HCT116 (cell line): ENCODE measurements around the gene GNS. TPM values are rescaled to one million over a fixed set of nuclear protein-coding genes. Genes with fewer than 3 reads are reported as not detected.
A peak's percentile ranks its signal among the peaks of the same experiment; 100 is the strongest.

Experiments
- ATAC-seq: fragments of 200-7000 bp; cut with Tn5 transposase; 2 replicates; pipeline ENCODE4 v1.9.1; 2020; ENCODE audit warnings: mild to moderate bottlenecking, moderate library complexity
- BruUV-seq: library from RNA; stranded (reverse); fragments of 400-500 nt; replicated peaks from 2 replicates; lab custom pipeline; 2021; lab: Mats Ljungman, UMichigan
- CTCF ChIA-PET: fragments of 300-600 bp; sonication (Branson Sonifier 250); formaldehyde crosslinking; loops from one replicate; lab custom pipeline; 2021; ENCODE audit warnings: antibody characterized with exemption; lab: Charles Lee
- POLR2A ChIA-PET: fragments of 300-600, 350-600 bp; sonication (Branson Sonifier 250); formaldehyde crosslinking; loops from one replicate; lab custom pipeline; 2021; ENCODE audit warnings: antibody characterized with exemption; lab: Charles Lee
- RAD21 ChIA-PET, 2 experiments: fragments of 300-600 bp; sonication (Branson Sonifier 250); formaldehyde crosslinking; loops; one replicate each; lab custom pipeline; 2023; ENCODE audit warnings: low total read pairs in 2 of 2; ENCODE audit not compliant: uncharacterized antibody in 2 of 2, unreplicated experiment in 2 of 2, low non-redundant PET in 1 of 2; lab: Charles Lee
- DNase-seq: peaks from one replicate; pipeline ENCODE4 v3.0.0-alpha.2; 2010; ENCODE audit warnings: low read depth, low spot score
- H2AFZ ChIP-seq: fragments of 200-600 bp; shearing (Covaris generic), sonication (generic); 2 replicates; pipeline ENCODE4 v1.6.1; 2017; ENCODE audit warnings: low read depth, mixed run types, mixed read lengths, antibody characterized with exemption, low read length; ENCODE audit not compliant: poor library complexity, severe bottlenecking
- H3K27ac ChIP-seq: 2 replicates; pipeline ENCODE4 v1.5.1; 2012; ENCODE audit warnings: low read depth, low read length
- H3K27me3 ChIP-seq: fragments of 200-600 bp; sonication (generic); 2 replicates; pipeline ENCODE4 v1.6.1; 2016; ENCODE audit warnings: mixed run types, low read length, mixed read lengths; ENCODE audit not compliant: insufficient read depth
- H3K36me3 ChIP-seq, 2 experiments: fragments of 200-500 bp in 1 of 2; fragments of 200-600 bp in 1 of 2; sonication (Bioruptor generic) in 1 of 2; sonication (generic) in 1 of 2; 2 replicates each; pipeline versions ENCODE4 v1.5.1 to v1.6.1; 2014 to 2016; ENCODE audit warnings: low read length in 2 of 2, inconsistent platforms in 1 of 2, mixed read lengths in 1 of 2, mixed run types in 1 of 2; ENCODE audit not compliant: insufficient read depth in 2 of 2, control insufficient read depth in 1 of 2
- H3K4me1 ChIP-seq, 2 experiments: fragments of 200-600 bp in 1 of 2; sonication (generic) in 1 of 2; 2 replicates each; pipeline versions ENCODE4 v1.5.1 to v1.6.1; 2012 to 2017; ENCODE audit warnings: low read length in 2 of 2, inconsistent platforms in 1 of 2, mild to moderate bottlenecking in 1 of 2, mixed read lengths in 1 of 2, mixed run types in 1 of 2, moderate library complexity in 1 of 2; ENCODE audit not compliant: insufficient read depth in 2 of 2, control insufficient read depth in 1 of 2
- H3K4me2 ChIP-seq: fragments of 200-600 bp; sonication (generic); 2 replicates; pipeline ENCODE4 v1.6.1; 2017; ENCODE audit warnings: mixed run types, low read length, mixed read lengths
- H3K4me3 ChIP-seq, 2 experiments: fragments of 200-600 bp in 1 of 2; sonication (generic) in 1 of 2; replicated peaks in 1 of 2; 2 replicates each; pipeline ENCODE4 v1.5.1; 2011 to 2016; ENCODE audit warnings: low read length in 2 of 2, control low read depth in 1 of 2, low read depth in 1 of 2, mild to moderate bottlenecking in 1 of 2, mixed read lengths in 1 of 2, mixed run types in 1 of 2
- H3K79me2 ChIP-seq: fragments of 200-600 bp; sonication (generic); 2 replicates; pipeline ENCODE4 v1.6.1; 2017; ENCODE audit warnings: mild to moderate bottlenecking, mixed run types, low read length, moderate library complexity, mixed read lengths; ENCODE audit not compliant: insufficient read depth
- H3K9ac ChIP-seq: fragments of 200-600 bp; sonication (generic); 2 replicates; pipeline ENCODE4 v1.6.1; 2016; ENCODE audit warnings: low read length, mixed read lengths
- H3K9me2 ChIP-seq: fragments of 200-600 bp; sonication (generic), shearing (Covaris generic); 2 replicates; pipeline ENCODE4 v1.6.1; 2017; ENCODE audit warnings: mixed run types, mild to moderate bottlenecking, moderate library complexity; ENCODE audit not compliant: insufficient read depth
- H3K9me3 ChIP-seq, 2 experiments: fragments of 200-500 bp in 1 of 2; fragments of 200-600 bp in 1 of 2; sonication (Bioruptor generic) in 1 of 2; sonication (generic) in 1 of 2; 2 replicates each; pipeline ENCODE4 v1.6.1; 2014 to 2017; ENCODE audit warnings: low read length in 2 of 2, mixed read lengths in 2 of 2, inconsistent platforms in 1 of 2, low read depth in 1 of 2, mild to moderate bottlenecking in 1 of 2, mixed run types in 1 of 2, moderate library complexity in 1 of 2; ENCODE audit not compliant: control insufficient read depth in 1 of 2, insufficient read depth in 1 of 2
- H4K20me1 ChIP-seq: fragments of 200-600 bp; sonication (generic), shearing (Covaris generic); 2 replicates; pipeline ENCODE4 v1.6.1; 2017; ENCODE audit warnings: mixed run types, mild to moderate bottlenecking, moderate library complexity; ENCODE audit not compliant: insufficient read depth
- EGR1 ChIP-seq: IDR thresholded peaks from 2 replicates; pipeline ENCODE4 v1.6.1; 2012; ENCODE audit warnings: low read depth
- EZH2 ChIP-seq: fragments of 200-600 bp; sonication (generic); IDR thresholded peaks from 2 replicates; pipeline ENCODE4 v1.6.1; 2017; ENCODE audit warnings: antibody characterized with exemption, mixed run types
- EZH2phosphoT487 ChIP-seq: fragments of 200-600 bp; IDR thresholded peaks from 2 replicates; pipeline ENCODE4 v1.6.1; 2018; ENCODE audit warnings: antibody characterized with exemption, borderline replicate concordance
- FOSL1 ChIP-seq: IDR thresholded peaks from 2 replicates; pipeline ENCODE4 v1.6.1; 2012; ENCODE audit warnings: low read depth
- POLR2A ChIP-seq: IDR thresholded peaks from 2 replicates; pipeline ENCODE4 v1.7.0; 2011; ENCODE audit warnings: borderline replicate concordance; ENCODE audit not compliant: insufficient read depth, insufficient read length; ENCODE audit errors: extremely low read depth
- REST ChIP-seq: IDR thresholded peaks from 2 replicates; pipeline ENCODE4 v1.6.1; 2012; ENCODE audit warnings: low read depth
- SP1 ChIP-seq: IDR thresholded peaks from 2 replicates; pipeline ENCODE4 v1.6.1; 2012; ENCODE audit warnings: low read depth
- intact Hi-C: fragments of 100-400 bp; cut with micrococcal nuclease; formaldehyde crosslinking; loops from 2 replicates; pipeline ENCODE4 v1.10.0; 2022
- total RNA-seq: library from RNA; stranded (reverse); gene quantifications from one replicate; pipeline ENCODE4 v1.2.1, GENCODE V29; 2021; ENCODE audit not compliant: unreplicated experiment

GNS gene
- total RNA-seq, 1 experiment from 2014 or later, result 45.7 TPM

- Histone ChIP-seq H3K4me3 (no peak overlapping the region), H2AFZ (no peak overlapping the region), H3K9me3 (no peaks in the 10 kb centered on the region), H3K4me1 (peaks cover 9 to 18% of the 10 kb centered on the region in 2 experiments; a peak in 3 of 4 replicates), H3K79me2 (peaks cover 14% of the 10 kb centered on the region; the same call in 1 of the 2 replicates), H4K20me1 (no peaks in the 10 kb centered on the region)
- CTCF ChIA-PET, result no interaction called here
- intact Hi-C loops, result no loop called here
- POLR2A ChIA-PET, result no interaction called here
- no peak for TF ChIP-seq EZH2phosphoT487
- TF ChIP-seq, all 23 proteins: peak for 0
- BruUV-seq, result no TSS peak
- RAD21 ChIA-PET, result no interaction called here
- no peak overlapping the region for H3K4me2 ChIP-seq
- H3K9me2 ChIP-seq, result no peaks in the 10 kb centered on the region
- H3K27ac ChIP-seq, result no peak overlapping the region
- DNase-seq (no peak), ATAC-seq (no peak)
- no peak overlapping the region for H3K9ac ChIP-seq
- no peaks in the 10 kb centered on the region for H3K27me3 ChIP-seq
- no peaks in the 10 kb centered on the region for H3K36me3 ChIP-seq
Observed at GRCh38 chr12:64760808-64761573, 1.8 kb upstream of the GNS start.

- no peak overlapping the region for H3K4me3 ChIP-seq
- DNase-seq, result no peak
Observed at GRCh38 chr12:64757771-64758170, 1.4 kb downstream of the GNS start.

More at GRCh38 chr12:64757771-64758170, 1.4 kb downstream of the GNS start:
- intact Hi-C loops, result loop anchor here (10.0 kb wide), 1 partner anchor 933 kb away; no protein-coding TSS in a partner anchor
- H4K20me1 ChIP-seq, result no peaks in the 10 kb centered on the region
- H3K4me1 ChIP-seq, result peaks cover 9 to 18% of the 10 kb centered on the region in 2 experiments; a peak in 3 of 4 replicates
- RAD21 ChIA-PET, result no interaction called here
- ATAC-seq, result no peak
- no TSS peak for BruUV-seq
- no peaks in the 10 kb centered on the region for H3K9me3 ChIP-seq
- no peaks in the 10 kb centered on the region for H3K9me2 ChIP-seq
- POLR2A ChIA-PET, result no interaction called here
- H3K27ac ChIP-seq, result no peak overlapping the region
- no peak overlapping the region for H2AFZ ChIP-seq
- no peak overlapping the region for H3K9ac ChIP-seq
- no peaks in the 10 kb centered on the region for H3K27me3 ChIP-seq
- peaks cover 14% of the 10 kb centered on the region; the same call in 1 of the 2 replicates for H3K79me2 ChIP-seq
- CTCF ChIA-PET, result no interaction called here
- H3K4me2 ChIP-seq, result peak overlapping the region; percentile 98
- no peaks in the 10 kb centered on the region for H3K36me3 ChIP-seq
- no peak for TF ChIP-seq REST
- no peak for TF ChIP-seq EZH2
- TF ChIP-seq SP1, result no peak
- no peak for TF ChIP-seq POLR2A
- no peak for TF ChIP-seq FOSL1
- TF ChIP-seq EGR1, result no peak
- no peak for TF ChIP-seq EZH2phosphoT487
- TF ChIP-seq, all 23 proteins: peak for 0
